K562 (cell line): Measurements from ENCODE around the gene TUBGCP5. TPM values are rescaled to one million over a fixed set of nuclear protein-coding genes. Genes with fewer than 3 reads are reported as not detected.

ENCODE experiments used
- ATAC-seq: fragments of 200-7000 bp; cut with Tn5 transposase; 3 replicates; pipeline ENCODE4 v1.9.1; 2020; ENCODE audit warnings: moderate library complexity
- BruUV-seq: library from RNA; stranded (reverse); fragments of 400-500 nt; replicated peaks from 2 replicates; lab custom pipeline; 2021; lab: Mats Ljungman, UMichigan
- CTCF ChIA-PET: fragments of 300-600 bp; formaldehyde crosslinking; extraction: SDS; loops from one replicate; lab custom pipeline; 2021; ENCODE audit warnings: low intra/inter-chr PET ratio; lab: Yijun Ruan, JAX
- POLR2A ChIA-PET: fragments of 300-600, 350-650 bp; sonication (Branson Sonifier 250); formaldehyde crosslinking; extraction: SDS; loops from one replicate; lab custom pipeline; 2021; ENCODE audit warnings: antibody characterized with exemption, inconsistent platforms; lab: Yijun Ruan, JAX
- DNase-seq, 4 experiments: peaks; one replicate each; pipeline versions ENCODE4 v3.0.0 to v3.0.0-alpha.2; 2011 to 2018; ENCODE audit warnings: low spot score in 3 of 4, mixed read lengths in 3 of 4; ENCODE audit errors: extremely low read depth in 1 of 4
- FAIRE-seq: peaks from 2 replicates; lab custom pipeline; 2011; peaks lifted over from hg19 to GRCh38; lab: Jason Lieb, UNC
- H2AFZ ChIP-seq: 2 replicates; pipeline ENCODE4 v1.6.0; 2011; ENCODE audit warnings: low read depth, low read length, control low read depth, inconsistent platforms
- H3K27ac ChIP-seq: fragments of 200-600 bp; 3 replicates; pipeline ENCODE4 v1.8.0; 2011; ENCODE audit warnings: low read depth, mild to moderate bottlenecking, control low read depth, inconsistent platforms, low read length, moderate library complexity, mixed read lengths; ENCODE audit errors: extremely low read depth
- H3K27me3 ChIP-seq, 2 experiments: fragments of 300-600 bp in 1 of 2; 2 replicates in 1 of 2; 3 replicates in 1 of 2; pipeline versions ENCODE4 v1.6.0 to v1.8.0; 2011; ENCODE audit warnings: inconsistent platforms in 2 of 2, low read length in 2 of 2, mild to moderate bottlenecking in 1 of 2, mixed read lengths in 1 of 2, moderate library complexity in 1 of 2; ENCODE audit not compliant: control insufficient read depth in 2 of 2, insufficient read depth in 2 of 2
- H3K36me3 ChIP-seq: fragments of 300-600 bp; 3 replicates; pipeline ENCODE4 v1.8.0; 2011; ENCODE audit warnings: mild to moderate bottlenecking, low read length, inconsistent platforms; ENCODE audit not compliant: control insufficient read depth, insufficient read depth
- H3K4me1 ChIP-seq, 2 experiments: fragments of 200-600 bp in 1 of 2; replicated peaks in 1 of 2; 2 replicates in 1 of 2; 3 replicates in 1 of 2; pipeline versions ENCODE4 v1.5.1 to v1.8.0; 2011; ENCODE audit warnings: inconsistent platforms in 2 of 2, low read length in 2 of 2, mild to moderate bottlenecking in 1 of 2, mixed read lengths in 1 of 2, moderate library complexity in 1 of 2; ENCODE audit not compliant: control insufficient read depth in 2 of 2, insufficient read depth in 2 of 2
- H3K4me2 ChIP-seq: 2 replicates; pipeline ENCODE4 v1.6.1; 2011; ENCODE audit warnings: low read length, control low read depth, inconsistent platforms, mixed read lengths; ENCODE audit not compliant: insufficient read depth
- H3K4me3 ChIP-seq: fragments of 200-600 bp; sonication (generic), shearing (Covaris generic); 2 replicates; pipeline ENCODE4 v1.5.1; 2016; ENCODE audit warnings: control low read depth, inconsistent platforms
- H3K79me2 ChIP-seq: fragments of 200-600 bp; 3 replicates; pipeline ENCODE4 v1.8.0; 2011; ENCODE audit warnings: low read length, inconsistent platforms; ENCODE audit not compliant: control insufficient read depth, insufficient read depth
- H3K9ac ChIP-seq, 2 experiments: 2 replicates each; pipeline versions ENCODE4 v1.6.0 to v1.6.1; 2011; ENCODE audit warnings: low read depth in 2 of 2, low read length in 2 of 2, control low read depth in 1 of 2, inconsistent platforms in 1 of 2, mild to moderate bottlenecking in 1 of 2, mixed read lengths in 1 of 2; ENCODE audit not compliant: insufficient read depth in 1 of 2
- H3K9me1 ChIP-seq: one replicate; pipeline ENCODE4 v1.6.0; 2011; ENCODE audit warnings: inconsistent platforms, mild to moderate bottlenecking, low read length, moderate library complexity; ENCODE audit not compliant: control insufficient read depth, insufficient read depth
- H3K9me3 ChIP-seq: replicated peaks from 2 replicates; pipeline ENCODE4 v1.5.1; 2011; ENCODE audit warnings: low read depth, low read length, inconsistent platforms; ENCODE audit not compliant: control insufficient read depth, insufficient read depth
- H4K20me1 ChIP-seq: replicated peaks from 2 replicates; pipeline ENCODE4 v1.6.1; 2011; ENCODE audit warnings: low read length, inconsistent platforms, mixed read lengths; ENCODE audit not compliant: control insufficient read depth, insufficient read depth
- CC2D1A ChIP-seq: fragments of 450-650 bp; IDR thresholded peaks from 2 replicates; pipeline ENCODE4 v1.6.1; 2017; ENCODE audit warnings: mild to moderate bottlenecking
- ESRRA ChIP-seq: fragments of 450-650 bp; IDR thresholded peaks from 2 replicates; pipeline ENCODE4 v1.6.1; 2014; ENCODE audit warnings: low read depth, mild to moderate bottlenecking, moderate library complexity, borderline replicate concordance
- PHB2 ChIP-seq: fragments of 450-650 bp; IDR thresholded peaks from 2 replicates; pipeline ENCODE4 v1.6.1; 2017; ENCODE audit warnings: low read depth
- POLR2AphosphoS5 ChIP-seq: IDR thresholded peaks from 2 replicates; pipeline ENCODE4 v1.6.1; 2011; ENCODE audit warnings: mild to moderate bottlenecking, low read depth, low read length, moderate library complexity; ENCODE audit not compliant: control insufficient read depth, insufficient read depth
- TBP ChIP-seq: optimal IDR thresholded peaks from 2 replicates; pipeline ENCODE3; 2011; ENCODE audit warnings: low read depth, low read length, improper control_type of control experiment
- ZC3H11A ChIP-seq: IDR thresholded peaks from 2 replicates; pipeline ENCODE4 v1.6.1; 2012; ENCODE audit warnings: low read depth, low read length, improper control_type of control experiment
- WGBS: fragments of 100-300 bp; shearing (Covaris generic); methylation state at CpG from one replicate; pipeline ENCODE4 v1.1.6; 2016; ENCODE audit warnings: low coverage, mixed read lengths; ENCODE audit not compliant: insufficient coverage; ENCODE audit errors: missing lambda C conversion rate; 5-methylcytosine and 5-hydroxymethylcytosine counted together
- in situ Hi-C: fragments of 300-500 bp; cut with MboI; formaldehyde crosslinking; loops from 4 replicates; pipeline ENCODE4 v1.15.0; 2018; ENCODE audit warnings: inconsistent platforms, mixed read lengths
- intact Hi-C: fragments of 100-400 bp; cut with micrococcal nuclease; formaldehyde crosslinking; loops from 2 replicates; pipeline ENCODE4 v1.14.2; 2022
- polyA plus RNA-seq, 8 experiments: library from polyadenylated mRNA; depleted of rRNA in 4 of 8; stranded (reverse) in 5 of 8; unstranded in 3 of 8; fragments of >200 nt; fragmentation: Nextera tagmentation in 2 of 8; fragmentation: Illumina TruSeq in 1 of 8; extraction: Ambion mirVana in 2 of 8; extraction: Trizol in 1 of 8; gene quantifications; 2 replicates each; pipeline versions ENCODE4 v1.2.1 to v1.2.3, GENCODE V29; 2011 to 2014; ENCODE audit warnings: inconsistent platforms in 1 of 8, missing spikeins in 1 of 8
- total RNA-seq, 7 experiments: library from RNA; depleted of rRNA in 6 of 7; stranded (reverse); fragments of >200 nt in 6 of 7; fragmentation: Illumina TruSeq in 2 of 7; extraction: Trizol in 2 of 7; gene quantifications; 2 replicates each; pipeline versions ENCODE4 v1.2.1 to v1.2.3, GENCODE V29; 2011 to 2021; ENCODE audit warnings: low replicate concordance in 1 of 7
- TF ChIP-seq, protein P1 (sequence below): fragments of 250-450 bp; sonication (Bioruptor Pico); IDR thresholded peaks from 2 replicates; pipeline ENCODE4 v1.8.0; 2021; ENCODE audit warnings: borderline replicate concordance, mild to moderate bottlenecking, moderate library complexity; ENCODE audit not compliant: poor library complexity, severe bottlenecking

TUBGCP5 gene
- total and polyA plus RNA-seq, 9 of the 15 experiments (the other 6 are each of a cell fraction or from before 2014, with no cell fraction given) = 5.8 to 33.9 (median 23.2) TPM

DNA sequence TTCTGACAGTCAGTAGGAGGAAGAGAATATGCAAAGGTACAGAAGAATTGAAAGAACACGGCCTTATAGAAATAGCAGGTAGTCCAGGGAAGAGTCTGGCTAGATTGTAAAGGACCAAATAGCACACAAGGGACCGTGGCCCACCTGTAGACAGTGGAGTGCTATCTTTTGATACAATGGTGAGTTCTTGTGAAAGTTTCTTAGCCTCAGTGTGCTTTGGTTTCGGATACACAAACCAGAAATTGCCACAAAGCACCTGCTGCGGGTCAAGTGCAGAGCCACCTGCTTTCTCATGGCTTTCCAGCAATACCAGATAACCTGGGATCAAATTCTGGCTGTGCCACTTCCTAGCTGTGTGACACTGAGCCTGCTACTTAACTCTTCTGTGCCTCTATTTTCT lies 36.6 kb upstream of the TUBGCP5 start:
- H3K4me1 ChIP-seq = no peaks in the 10 kb centered on the region; a peak in 1 of 5 replicates
- H3K9ac ChIP-seq = no peak overlapping the region
- 3% methylated on average over 4 of the region's 4 CpGs for WGBS
- H3K27me3 ChIP-seq = peaks cover 17 to 23% of the 10 kb centered on the region in 2 experiments; a peak in 4 of 5 replicates
- H3K9me3 ChIP-seq = no peaks in the 10 kb centered on the region
- BruUV-seq = no TSS peak
- in situ Hi-C loops = no loop called here
- CTCF ChIA-PET = no interaction called here
- DNase-seq (no peak), FAIRE-seq (no peak), ATAC-seq (no peak)
- POLR2A ChIA-PET = no interaction called here
- no peak overlapping the region for H3K4me3 ChIP-seq
- no peaks in the 10 kb centered on the region for H3K79me2 ChIP-seq
- no peak overlapping the region for H2AFZ ChIP-seq
- intact Hi-C loops = no loop called here
- no peak overlapping the region for H3K4me2 ChIP-seq
- no peaks in the 10 kb centered on the region for H3K36me3 ChIP-seq
- no peak for TF ChIP-seq POLR2AphosphoS5
- TF ChIP-seq, all 486 proteins: peak for 0
- H3K9me1 ChIP-seq = no peaks in the 10 kb centered on the region
- H4K20me1 ChIP-seq = no peaks in the 10 kb centered on the region
- no peak overlapping the region for H3K27ac ChIP-seq

DNA sequence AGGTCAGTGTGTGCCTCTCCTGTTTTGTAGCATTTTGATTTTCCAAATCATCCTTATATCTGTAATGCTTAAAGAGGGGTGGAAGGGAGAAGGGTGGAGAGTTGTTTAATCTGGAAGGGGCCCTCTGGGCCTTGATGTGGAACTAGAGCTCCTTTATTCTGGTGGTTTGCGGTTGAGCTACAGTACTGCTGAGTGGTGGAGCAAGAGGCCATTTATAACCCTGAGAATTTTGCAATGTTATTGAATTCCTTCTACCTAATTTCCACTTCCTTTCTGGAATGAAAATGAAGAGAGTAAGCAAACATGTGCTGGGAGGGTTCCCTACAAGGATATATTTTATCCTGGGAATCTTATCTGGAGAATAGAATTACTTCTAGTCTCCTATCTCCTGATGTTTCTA lies 35.3 kb upstream of the TUBGCP5 start:
- Histone ChIP-seq H4K20me1 (no peaks in the 10 kb centered on the region), H3K4me3 (no peak overlapping the region), H3K79me2 (no peaks in the 10 kb centered on the region), H3K4me2 (no peak overlapping the region), H3K27me3 (peaks cover 17 to 23% of the 10 kb centered on the region in 2 experiments; a peak in 4 of 5 replicates), H3K36me3 (no peaks in the 10 kb centered on the region), H3K4me1 (no peaks in the 10 kb centered on the region; a peak in 1 of 5 replicates), H3K9ac (no peak overlapping the region), H3K27ac (no peak overlapping the region), H3K9me3 (no peaks in the 10 kb centered on the region), H2AFZ (no peak overlapping the region), H3K9me1 (no peaks in the 10 kb centered on the region)
- DNase-seq = no peak
- TF ChIP-seq ZC3H11A = no peak
- TF ChIP-seq PHB2 = no peak
- no peak for TF ChIP-seq TBP
- TF ChIP-seq ESRRA = no peak
- TF ChIP-seq, protein P1, sequence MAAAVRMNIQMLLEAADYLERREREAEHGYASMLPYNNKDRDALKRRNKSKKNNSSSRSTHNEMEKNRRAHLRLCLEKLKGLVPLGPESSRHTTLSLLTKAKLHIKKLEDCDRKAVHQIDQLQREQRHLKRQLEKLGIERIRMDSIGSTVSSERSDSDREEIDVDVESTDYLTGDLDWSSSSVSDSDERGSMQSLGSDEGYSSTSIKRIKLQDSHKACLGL (CRISPR knock-in tag) = no peak
- no peak for TF ChIP-seq CC2D1A
- no TSS peak for BruUV-seq
- no peak for ATAC-seq
- intact Hi-C loops = no loop called here
- CTCF ChIA-PET = no interaction called here
- no peak for FAIRE-seq
- in situ Hi-C loops = no loop called here
- WGBS = 0% methylated on average over 1 of the region's 1 CpG
- POLR2A ChIA-PET = no interaction called here
